Mononuclear cell (primary cell): ENCODE measurements around the gene LGALS9. TPM values are rescaled to one million over a fixed set of nuclear protein-coding genes. Genes with fewer than 3 reads are reported as not detected.

Source experiments
- total RNA-seq: library from RNA; depleted of rRNA; stranded (reverse); fragments of >200 nt; gene quantifications from one replicate; pipeline ENCODE4 v1.2.3, GENCODE V29; 2012

Gene LGALS9
- total RNA-seq, 1 donor, result 61.1 TPM

Other genes with a start within 250 kb of the LGALS9 start
- 23.5 TPM for gene KSR1, start 174.7 kb upstream of the LGALS9 start, total RNA-seq
- gene NOS2, start 169.3 kb downstream of the LGALS9 start, total RNA-seq, result not detected